Measurements from ENCODE around the gene CNN3.

GRCh38 chr1:94951046-94951445 lies 24.1 kb upstream of the CNN3 start:
- no peak for TF ChIP-seq POLR2AphosphoS5 (IDR thresholded peaks at IDR 0.05; ENCODE audit: borderline replicate concordance, low read depth, low read length)
- TF ChIP-seq EZH2 (IDR thresholded peaks at IDR 0.05) = no peak
- no peak for TF ChIP-seq FOXP2 (optimal IDR thresholded peaks at IDR 0.05; ENCODE audit: control extremely low read depth, extremely low read length, insufficient read depth)
